Heart left ventricle (tissue), 13 donors: ENCODE results near the gene BTBD1.

Source experiments
- CTCF ChIP-seq, 12 donors: fragments of 200-600 bp; sonication (generic) in 4 of 12; IDR thresholded peaks; one replicate each; pipeline versions ENCODE4 v1.5.0 to v1.8.0; 2018 to 2022; ENCODE audit warnings: antibody characterized with exemption in 12 of 12, mild to moderate bottlenecking in 5 of 12
- POLR2A ChIP-seq, 2 donors: fragments of 450-650 bp; IDR thresholded peaks; one replicate each; pipeline ENCODE4 v1.6.1; 2017; ENCODE audit warnings: antibody characterized with exemption in 2 of 2, mild to moderate bottlenecking in 2 of 2, moderate library complexity in 2 of 2
- donor health status: ischemic (EF 13 %, LVEDD 7.1; RV severe dilation, severe dysfunction).
- donor health status: DM: no; HTN: yes; CAD: no.
- donor health status: DM: no; HTN: no; CAD: no.
- donor health status: ischemic (EF 25% LVEDD 6.9; RV normal size, moderate dysfunction).
- donor health status: ischemic (EF 25% LVEDD 5.7; RV mildly dilated, moderate dysfunction).
- donor health status: ischemic (EF 35%, LVEDD 5.7; RV mildly dilated, moderate dysfunction).
- donor health status: nonischemic (EF 11% LVEDD 7.7; RV severe dilation, severe dysfunction).
- donor health status: DM: yes; HTN: yes; CAD: no.
- donor health status: PGD.
- donor health status: ischemic (EF 29% LVEDD 5.4; RV normal size, mild dysfunction).
- donor health status: nonischemic (EF 23%, LVEDD 6.1; RV moderate dilation, normal function).

- TF ChIP-seq POLR2A (IDR thresholded peaks at IDR 0.05) (no peak), CTCF (IDR thresholded peaks at IDR 0.05) (no peak)
These were observed 37.0 kb downstream of the BTBD1 start for GRCh38 chr15:83030021-83030420.
